Omental fat pad (tissue), 4 donors: Measurements from ENCODE around the gene LMAN2. TPM values are rescaled to one million over a fixed set of nuclear protein-coding genes. Genes with fewer than 3 reads are reported as not detected.

Experiments
- ATAC-seq: fragments of 150-250 bp; one replicate; pipeline ENCODE4 v1.9.1; 2016; ENCODE audit warnings: mild to moderate bottlenecking, moderate library complexity; ENCODE audit not compliant: low FRiP score
- DNase-seq: peaks from one replicate; pipeline ENCODE4 v3.0.0-alpha.2; 2019; ENCODE audit warnings: low spot score
- CTCF ChIP-seq, 3 donors: fragments of 450-650 bp; IDR thresholded peaks; one replicate each; pipeline ENCODE4 v1.5.1; 2016 to 2017; ENCODE audit warnings: antibody characterized with exemption in 3 of 3, mild to moderate bottlenecking in 3 of 3, moderate library complexity in 2 of 3
- total RNA-seq, 4 donors: library from RNA; depleted of rRNA; stranded (reverse); fragments of >200 nt; gene quantifications; one replicate each; pipeline ENCODE4 v1.1.0, GENCODE V29; 2016

LMAN2 gene
- total RNA-seq, 4 donors from 2014 or later = 129 to 164 (median 144) TPM

GRCh38 chr5:177372034-177372896 is 20.8 kb upstream of the LMAN2 start:
- no peak for TF ChIP-seq CTCF (IDR thresholded peaks at IDR 0.05)
- ATAC-seq (no peak), DNase-seq (no peak)

GRCh38 chr5:177371120-177372033 is 19.9 kb upstream of the LMAN2 start:
- ATAC-seq (no peak), DNase-seq (no peak)
- TF ChIP-seq CTCF (IDR thresholded peaks at IDR 0.05) = no peak

GRCh38 chr5:177370488-177371119 is 19.1 kb upstream of the LMAN2 start:
- TF ChIP-seq CTCF (IDR thresholded peaks at IDR 0.05) = no peak
- peak; percentile 70 for ATAC-seq
- no peak for DNase-seq

DNA sequence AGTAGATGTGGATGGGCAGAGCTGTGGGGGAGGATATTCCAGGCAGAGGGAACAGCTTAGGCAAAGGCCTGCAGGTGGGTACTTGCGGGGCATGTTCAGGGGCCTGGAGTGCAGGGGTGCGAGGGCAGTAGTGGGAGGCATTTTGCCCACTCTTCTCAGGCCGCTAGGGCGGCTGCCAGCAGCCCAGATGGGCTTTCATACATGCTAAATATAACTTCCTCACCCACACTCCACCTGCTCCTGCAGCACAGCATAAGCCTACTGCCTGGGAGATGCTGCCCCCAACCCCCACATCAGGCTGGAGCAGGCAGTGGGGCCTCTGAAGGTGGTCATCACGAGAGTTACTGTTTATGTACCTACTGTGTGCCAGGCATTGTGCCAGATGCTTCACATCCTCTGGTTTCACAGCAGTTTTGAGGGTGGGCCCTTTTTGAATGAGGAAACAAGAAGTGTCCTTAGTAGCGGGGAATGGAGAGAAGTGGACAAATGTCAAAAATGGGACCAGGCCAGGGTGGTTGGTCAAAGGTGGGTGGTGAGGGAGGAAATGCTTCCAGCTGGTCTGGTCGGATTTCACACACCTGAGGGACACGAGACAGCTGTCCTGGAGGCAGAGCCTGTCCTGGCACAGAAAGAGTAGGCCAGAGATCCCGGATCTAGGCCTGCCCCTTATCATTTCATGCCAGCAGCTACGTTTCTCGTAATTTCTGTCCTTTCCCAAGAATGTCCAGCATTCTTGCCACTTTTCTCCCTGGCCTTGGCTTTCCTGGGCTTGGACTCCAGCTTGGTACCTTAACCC is 18.4 kb upstream of the LMAN2 start:
- no peak for ATAC-seq
- TF ChIP-seq CTCF (IDR thresholded peaks at IDR 0.05) = no peak
- DNase-seq = no peak

- no peak for TF ChIP-seq CTCF (IDR thresholded peaks at IDR 0.05)
- no peak for DNase-seq
- ATAC-seq = no peak
These were observed 17.6 kb upstream of the LMAN2 start for GRCh38 chr5:177368869-177369644.
